Naive thymus-derived CD8-positive, alpha-beta T cell (primary cell): ENCODE measurements around the gene AMBP. TPM values are rescaled to one million over a fixed set of nuclear protein-coding genes. Genes with fewer than 3 reads are reported as not detected.

Source experiments
- polyA plus RNA-seq, 3 donors: library from polyadenylated mRNA; unstranded; fragments of 300-500 nt; fragmentation: Illumina TruSeq; gene quantifications; one replicate each; pipeline ENCODE4 v1.2.3, GENCODE V29; 2021
- total RNA-seq, 8 experiments: library from RNA in 2 of 8; stranded (reverse) in 2 of 8; gene quantifications; one replicate each; pipeline ENCODE4 v1.2.3 and lab custom pipeline; 2021 to 2026

The AMBP gene
- total and polyA plus RNA-seq, 5 experiments from 2014 or later: not detected

Other genes starting within 250 kb of the AMBP start
- gene ZNF618, start 202.0 kb downstream of the AMBP start, total RNA-seq: under 1 TPM; 0.68 to 0.69 TPM
- gene ZNF618, start 202.0 kb downstream of the AMBP start, polyA plus RNA-seq: 1 to 10 TPM in 1 of 3 donors, under 1 TPM in 2; 0.47 to 1.1 (median 0.98) TPM
- not detected for gene KIF12, start 21.0 kb upstream of the AMBP start, total RNA-seq
- gene KIF12, start 21.0 kb upstream of the AMBP start, polyA plus RNA-seq: not detected
- 1 to 10 TPM; 1.4 to 1.7 TPM for gene COL27A1, start 77.2 kb upstream of the AMBP start, total RNA-seq
- gene COL27A1, start 77.2 kb upstream of the AMBP start, polyA plus RNA-seq: under 1 TPM in 1 of 3 donors, not detected in 2; 0.14 TPM
- gene ORM1, start 244.8 kb upstream of the AMBP start, total RNA-seq: not detected
- gene ORM1, start 244.8 kb upstream of the AMBP start, polyA plus RNA-seq: not detected